Panc1 (cell line): ENCODE measurements around the gene MRAP. TPM values are rescaled to one million over a fixed set of nuclear protein-coding genes. Genes with fewer than 3 reads are reported as not detected.

Source experiments
- ATAC-seq: fragments of 200-7000 bp; cut with Tn5 transposase; 2 replicates; pipeline ENCODE4 v1.9.1; 2020; ENCODE audit warnings: mild to moderate bottlenecking, moderate library complexity
- BruUV-seq: library from RNA; stranded (reverse); fragments of 400-500 nt; replicated peaks from 2 replicates; lab custom pipeline; 2021; lab: Mats Ljungman, UMichigan
- CTCF ChIA-PET: fragments of 300-600 bp; sonication (Branson Sonifier 250); formaldehyde crosslinking; loops from one replicate; lab custom pipeline; 2022; ENCODE audit warnings: antibody characterized with exemption; lab: Charles Lee
- POLR2A ChIA-PET: fragments of 300-600 bp; sonication (Branson Sonifier 250); formaldehyde crosslinking; loops from one replicate; lab custom pipeline; 2022; ENCODE audit warnings: antibody characterized with exemption; lab: Charles Lee
- DNase-seq: peaks from one replicate; pipeline ENCODE4 v3.0.0-alpha.2; 2010; ENCODE audit warnings: low read depth, low spot score
- H3K27ac ChIP-seq: 2 replicates; pipeline ENCODE4 v1.5.1; 2011; ENCODE audit warnings: mild to moderate bottlenecking, low read length, inconsistent platforms
- H3K27me3 ChIP-seq: fragments of 200-500 bp; sonication (Bioruptor generic); 2 replicates; pipeline ENCODE4 v1.6.0; 2014; ENCODE audit warnings: low read length, inconsistent platforms; ENCODE audit not compliant: control insufficient read depth, insufficient read depth
- H3K36me3 ChIP-seq: fragments of 200-500 bp; sonication (Bioruptor generic); 2 replicates; pipeline ENCODE4 v1.5.1; 2014; ENCODE audit warnings: inconsistent platforms, mild to moderate bottlenecking, low read length, moderate library complexity; ENCODE audit not compliant: control insufficient read depth, insufficient read depth
- H3K4me1 ChIP-seq: 2 replicates; pipeline ENCODE4 v1.5.1; 2011; ENCODE audit warnings: inconsistent platforms, mild to moderate bottlenecking, low read length, moderate library complexity; ENCODE audit not compliant: control insufficient read depth, insufficient read depth
- H3K4me3 ChIP-seq, 2 experiments: 2 replicates each; pipeline ENCODE4 v1.5.1; 2011 to 2012; ENCODE audit warnings: low read depth in 2 of 2, low read length in 2 of 2, mild to moderate bottlenecking in 2 of 2, inconsistent platforms in 1 of 2, moderate library complexity in 1 of 2
- H3K9me3 ChIP-seq: fragments of 200-500 bp; sonication (Bioruptor generic); 2 replicates; pipeline ENCODE4 v1.5.1; 2014; ENCODE audit warnings: low read depth, mild to moderate bottlenecking, inconsistent platforms, low read length, moderate library complexity; ENCODE audit not compliant: control insufficient read depth, insufficient read depth
- POLR2AphosphoS5 ChIP-seq: IDR thresholded peaks from 2 replicates; pipeline ENCODE4 v1.6.1; 2012; ENCODE audit warnings: mild to moderate bottlenecking, low read depth, low read length, moderate library complexity
- SIN3A ChIP-seq: IDR thresholded peaks from 2 replicates; pipeline ENCODE4 v1.6.1; 2012; ENCODE audit warnings: low read depth, mild to moderate bottlenecking, low read length, moderate library complexity, borderline replicate concordance; ENCODE audit not compliant: insufficient read depth
- TCF7L2 ChIP-seq: IDR thresholded peaks from 2 replicates; pipeline ENCODE4 v1.6.1; 2011; ENCODE audit warnings: mild to moderate bottlenecking, low read depth, low read length, inconsistent platforms
- in situ Hi-C: cut with HindIII; loops from 2 replicates; pipeline ENCODE4 v1.10.0; 2016; ENCODE audit warnings: low sequenced_read_pairs, low pct_unique_long_range_greater_than_20kb
- intact Hi-C: fragments of 100-400 bp; cut with micrococcal nuclease; formaldehyde crosslinking; loops from one replicate; pipeline ENCODE4 v1.10.0; 2022; ENCODE audit not compliant: unreplicated experiment
- total RNA-seq: library from RNA; stranded (reverse); gene quantifications from one replicate; pipeline ENCODE4 v1.2.1, GENCODE V29; 2021; ENCODE audit not compliant: unreplicated experiment
- TF ChIP-seq, protein P1 (sequence below), 2 experiments: IDR thresholded peaks; 2 replicates each; pipeline ENCODE4 v1.6.1; 2011 to 2012; ENCODE audit warnings: low read depth in 2 of 2, control low read depth in 1 of 2, low read length in 1 of 2, mild to moderate bottlenecking in 1 of 2, moderate library complexity in 1 of 2; ENCODE audit not compliant: insufficient read depth in 1 of 2
- TF ChIP-seq, protein P2 (sequence below): fragments of 450-650 bp; IDR thresholded peaks from 2 replicates; pipeline ENCODE4 v1.5.1; 2017; ENCODE audit warnings: mild to moderate bottlenecking

MRAP gene
- total RNA-seq, 1 experiment from 2014 or later = not detected

DNA sequence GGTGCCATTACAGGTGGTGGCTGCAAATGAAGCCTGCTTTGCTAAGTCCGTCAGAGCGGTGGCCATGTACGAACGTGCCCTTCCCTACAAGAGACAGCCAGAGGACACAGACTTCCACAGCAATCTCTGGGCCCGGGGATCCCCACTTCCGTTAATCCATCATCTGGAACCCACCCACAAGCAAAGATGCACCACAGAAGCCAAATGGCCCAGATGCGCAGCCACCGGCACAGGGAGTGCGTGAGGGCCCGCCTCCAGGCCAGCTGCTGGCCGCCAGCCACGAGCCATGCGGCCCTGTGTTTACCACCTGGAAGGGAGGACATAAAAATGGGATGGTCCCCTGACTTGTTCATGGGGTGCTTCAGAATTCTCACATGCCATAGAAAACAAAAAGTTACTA, 22.1 kb downstream of the MRAP start:
- in situ Hi-C loops = no loop called here
- Histone ChIP-seq H3K4me3 (no peak overlapping the region), H3K27me3 (no peaks in the 10 kb centered on the region), H3K9me3 (no peaks in the 10 kb centered on the region), H3K4me1 (no peaks in the 10 kb centered on the region), H3K27ac (no peak overlapping the region), H3K36me3 (peaks cover 9% of the 10 kb centered on the region)
- ChIA-PET POLR2A (no interaction called here), CTCF (no interaction called here)
- intact Hi-C loops = no loop called here
- DNase-seq (no peak), ATAC-seq (no peak)
- no TSS peak for BruUV-seq
- TF ChIP-seq SIN3A = no peak
- TF ChIP-seq, protein P1, sequence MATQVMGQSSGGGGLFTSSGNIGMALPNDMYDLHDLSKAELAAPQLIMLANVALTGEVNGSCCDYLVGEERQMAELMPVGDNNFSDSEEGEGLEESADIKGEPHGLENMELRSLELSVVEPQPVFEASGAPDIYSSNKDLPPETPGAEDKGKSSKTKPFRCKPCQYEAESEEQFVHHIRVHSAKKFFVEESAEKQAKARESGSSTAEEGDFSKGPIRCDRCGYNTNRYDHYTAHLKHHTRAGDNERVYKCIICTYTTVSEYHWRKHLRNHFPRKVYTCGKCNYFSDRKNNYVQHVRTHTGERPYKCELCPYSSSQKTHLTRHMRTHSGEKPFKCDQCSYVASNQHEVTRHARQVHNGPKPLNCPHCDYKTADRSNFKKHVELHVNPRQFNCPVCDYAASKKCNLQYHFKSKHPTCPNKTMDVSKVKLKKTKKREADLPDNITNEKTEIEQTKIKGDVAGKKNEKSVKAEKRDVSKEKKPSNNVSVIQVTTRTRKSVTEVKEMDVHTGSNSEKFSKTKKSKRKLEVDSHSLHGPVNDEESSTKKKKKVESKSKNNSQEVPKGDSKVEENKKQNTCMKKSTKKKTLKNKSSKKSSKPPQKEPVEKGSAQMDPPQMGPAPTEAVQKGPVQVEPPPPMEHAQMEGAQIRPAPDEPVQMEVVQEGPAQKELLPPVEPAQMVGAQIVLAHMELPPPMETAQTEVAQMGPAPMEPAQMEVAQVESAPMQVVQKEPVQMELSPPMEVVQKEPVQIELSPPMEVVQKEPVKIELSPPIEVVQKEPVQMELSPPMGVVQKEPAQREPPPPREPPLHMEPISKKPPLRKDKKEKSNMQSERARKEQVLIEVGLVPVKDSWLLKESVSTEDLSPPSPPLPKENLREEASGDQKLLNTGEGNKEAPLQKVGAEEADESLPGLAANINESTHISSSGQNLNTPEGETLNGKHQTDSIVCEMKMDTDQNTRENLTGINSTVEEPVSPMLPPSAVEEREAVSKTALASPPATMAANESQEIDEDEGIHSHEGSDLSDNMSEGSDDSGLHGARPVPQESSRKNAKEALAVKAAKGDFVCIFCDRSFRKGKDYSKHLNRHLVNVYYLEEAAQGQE (IDR thresholded peaks at IDR 0.05; ENCODE audit: insufficient read depth in 1 of 2, low read depth in 2 of 2, low read length in 1 of 2) = no peak
- no peak for TF ChIP-seq TCF7L2
- no peak for TF ChIP-seq POLR2AphosphoS5
- TF ChIP-seq, protein P2, sequence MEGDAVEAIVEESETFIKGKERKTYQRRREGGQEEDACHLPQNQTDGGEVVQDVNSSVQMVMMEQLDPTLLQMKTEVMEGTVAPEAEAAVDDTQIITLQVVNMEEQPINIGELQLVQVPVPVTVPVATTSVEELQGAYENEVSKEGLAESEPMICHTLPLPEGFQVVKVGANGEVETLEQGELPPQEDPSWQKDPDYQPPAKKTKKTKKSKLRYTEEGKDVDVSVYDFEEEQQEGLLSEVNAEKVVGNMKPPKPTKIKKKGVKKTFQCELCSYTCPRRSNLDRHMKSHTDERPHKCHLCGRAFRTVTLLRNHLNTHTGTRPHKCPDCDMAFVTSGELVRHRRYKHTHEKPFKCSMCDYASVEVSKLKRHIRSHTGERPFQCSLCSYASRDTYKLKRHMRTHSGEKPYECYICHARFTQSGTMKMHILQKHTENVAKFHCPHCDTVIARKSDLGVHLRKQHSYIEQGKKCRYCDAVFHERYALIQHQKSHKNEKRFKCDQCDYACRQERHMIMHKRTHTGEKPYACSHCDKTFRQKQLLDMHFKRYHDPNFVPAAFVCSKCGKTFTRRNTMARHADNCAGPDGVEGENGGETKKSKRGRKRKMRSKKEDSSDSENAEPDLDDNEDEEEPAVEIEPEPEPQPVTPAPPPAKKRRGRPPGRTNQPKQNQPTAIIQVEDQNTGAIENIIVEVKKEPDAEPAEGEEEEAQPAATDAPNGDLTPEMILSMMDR = no peak

DNA sequence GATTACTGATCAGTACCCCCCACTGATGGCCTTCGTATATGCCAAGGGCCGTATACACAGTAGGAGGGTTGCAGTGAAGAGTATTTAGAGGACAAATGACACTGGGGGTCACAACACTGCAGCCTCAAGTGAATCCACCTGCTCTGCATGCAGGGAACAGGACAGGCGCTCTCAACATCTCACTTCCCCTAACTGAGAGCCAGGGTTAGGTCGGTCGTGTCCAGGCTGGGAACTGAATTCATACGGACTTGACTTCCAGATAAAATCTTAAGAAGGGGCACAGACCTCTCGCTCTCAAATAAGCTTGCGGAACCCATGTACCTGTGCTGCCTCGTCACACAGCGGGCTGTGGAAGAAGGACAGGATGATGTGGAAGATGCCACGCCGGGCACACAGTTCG, 22.8 kb downstream of the MRAP start:
- H3K27me3 ChIP-seq = no peaks in the 10 kb centered on the region
- ChIA-PET POLR2A (no interaction called here), CTCF (no interaction called here)
- ATAC-seq (no peak), DNase-seq (no peak)
- H3K4me1 ChIP-seq = no peaks in the 10 kb centered on the region
- H3K36me3 ChIP-seq = peaks cover 9% of the 10 kb centered on the region
- intact Hi-C loops (no loop called here), in situ Hi-C loops (no loop called here)
- no peak overlapping the region for H3K27ac ChIP-seq
- H3K4me3 ChIP-seq = no peak overlapping the region
- no TSS peak for BruUV-seq
- TF ChIP-seq POLR2AphosphoS5 (no peak), TCF7L2 (no peak), SIN3A (no peak)
- TF ChIP-seq, protein P1 (IDR thresholded peaks at IDR 0.05; ENCODE audit: insufficient read depth in 1 of 2, low read depth in 2 of 2, low read length in 1 of 2) = no peak
- TF ChIP-seq, protein P2 = no peak
- no peaks in the 10 kb centered on the region for H3K9me3 ChIP-seq
